Hematopoietic multipotent progenitor cell treated with erythropoietin and hydrocortisone succinate and interleukin-3 and kit ligand, for 4 days (in vitro differentiated cells): ENCODE results near the gene TUBB1.
"Not testable (repeated sequence)": the region's sequence is repeated elsewhere in the genome, so short reads cannot be mapped to it uniquely, and the experiment has no call there.

Source experiments
- DNase-seq: peaks from one replicate; pipeline ENCODE4 v3.0.0-alpha.2; 2015

TUBB1 gene

DNA sequence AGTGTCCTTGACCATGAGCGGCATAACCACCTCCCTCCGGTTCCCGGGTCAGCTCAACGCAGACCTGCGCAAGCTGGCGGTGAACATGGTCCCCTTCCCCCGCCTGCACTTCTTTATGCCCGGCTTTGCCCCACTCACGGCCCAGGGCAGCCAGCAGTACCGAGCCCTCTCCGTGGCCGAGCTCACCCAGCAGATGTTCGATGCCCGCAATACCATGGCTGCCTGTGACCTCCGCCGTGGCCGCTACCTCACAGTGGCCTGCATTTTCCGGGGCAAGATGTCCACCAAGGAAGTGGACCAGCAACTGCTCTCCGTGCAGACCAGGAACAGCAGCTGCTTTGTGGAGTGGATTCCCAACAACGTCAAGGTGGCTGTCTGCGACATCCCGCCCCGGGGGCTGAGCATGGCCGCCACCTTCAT, 4.9 kb downstream of the TUBB1 start:
- DNase-seq, result no peak

DNA sequence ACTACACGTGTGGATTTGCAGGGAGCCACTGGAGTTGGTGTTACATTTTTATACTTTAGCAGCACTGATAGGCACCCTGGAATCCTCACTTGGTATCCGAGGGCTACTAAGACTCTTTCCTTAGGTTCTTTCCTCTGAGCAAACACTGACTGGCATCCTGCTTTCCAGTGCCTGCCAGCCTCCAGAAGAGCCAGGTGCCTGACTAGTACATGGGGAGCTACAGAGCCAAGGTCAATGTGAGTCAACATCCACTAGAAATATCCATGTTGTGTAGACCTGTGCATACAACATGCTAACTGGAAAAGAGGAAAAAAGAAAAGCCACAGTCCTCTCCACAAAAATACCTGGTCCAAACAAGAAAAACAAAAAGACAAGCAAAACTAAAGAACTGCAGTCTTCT, 5.9 kb downstream of the TUBB1 start:
- DNase-seq, result no peak

DNA sequence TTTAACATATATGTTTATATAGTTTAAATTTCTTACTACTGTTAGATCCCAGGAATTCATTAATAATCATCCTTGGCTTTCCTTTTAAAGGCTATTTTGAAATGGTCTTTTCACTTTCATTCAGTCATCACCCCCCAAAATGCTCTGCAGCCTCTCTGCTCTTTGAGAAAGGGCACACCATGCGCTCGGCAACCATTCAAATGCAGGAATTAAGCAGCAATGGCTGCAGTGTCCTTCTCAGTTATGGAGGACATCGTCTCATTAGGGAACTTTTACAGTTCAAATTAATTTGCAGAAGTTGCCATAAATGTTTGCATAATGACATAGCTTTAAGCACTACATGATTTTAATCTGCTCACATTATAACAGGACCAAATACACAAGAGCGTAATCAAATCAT, 6.3 kb downstream of the TUBB1 start:
- no peak for DNase-seq

DNA sequence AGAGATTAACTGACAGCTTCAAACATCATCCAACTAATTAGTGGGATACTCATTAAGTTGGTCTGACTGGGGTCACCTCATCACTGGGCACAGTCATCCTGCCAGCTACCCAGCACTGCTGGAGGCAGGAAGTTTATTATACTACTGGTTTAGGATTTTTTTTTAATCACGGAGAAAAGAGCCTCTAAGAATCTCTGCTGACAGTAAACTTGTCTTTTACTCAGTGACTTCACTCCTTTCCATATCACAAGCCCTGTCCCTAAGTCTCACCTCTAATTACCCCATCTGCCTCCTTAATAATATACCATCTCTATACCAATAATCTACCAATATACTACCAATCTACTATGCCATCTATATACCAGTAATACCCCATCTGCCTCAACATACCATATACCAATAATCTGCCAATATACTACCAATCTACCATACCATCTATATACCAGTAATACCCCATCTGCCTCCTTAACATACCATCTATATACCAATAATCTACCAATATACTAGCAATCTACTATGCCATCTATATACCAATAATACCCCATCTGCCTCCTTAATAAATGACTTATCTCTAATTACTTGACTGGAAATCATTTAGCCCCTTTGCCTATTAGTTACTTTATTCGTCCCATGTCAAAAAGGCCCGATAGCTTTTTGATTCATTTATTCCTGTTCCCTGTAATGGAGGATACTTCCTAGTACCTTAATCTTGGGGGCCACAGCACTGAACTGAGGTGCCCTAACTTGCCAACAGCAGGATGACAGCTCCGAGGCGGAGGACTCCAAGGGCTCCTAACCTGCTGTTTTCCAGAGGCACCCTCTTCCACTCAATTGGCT, 7.9 kb downstream of the TUBB1 start:
- DNase-seq, result no peak

DNA sequence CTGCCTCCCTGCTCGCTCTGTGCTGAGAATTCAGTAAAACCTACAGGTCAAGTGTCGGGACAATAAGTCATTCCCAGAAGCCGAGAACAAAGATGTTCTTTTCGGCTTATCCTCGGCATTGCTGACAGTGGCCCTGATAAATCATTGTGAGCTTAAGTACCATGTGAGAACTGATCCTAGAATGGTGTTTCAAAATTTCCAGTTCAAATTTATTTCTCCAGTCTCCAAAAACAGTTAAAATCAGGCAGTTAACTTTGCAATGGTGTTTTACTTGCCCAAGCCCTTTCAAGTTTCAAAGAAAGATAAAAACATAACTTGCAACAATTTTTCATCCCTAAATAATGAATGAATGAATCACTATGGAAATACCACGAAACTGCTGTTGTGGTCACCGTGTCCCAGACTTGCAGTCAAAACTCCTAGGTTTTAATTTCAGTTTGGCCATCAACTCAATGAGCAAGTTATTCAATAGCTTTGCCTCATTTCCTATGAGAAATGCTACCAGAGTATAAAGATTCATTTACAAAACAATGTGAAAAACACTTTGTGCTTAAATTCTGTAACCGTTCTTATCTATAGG, 8.6 kb downstream of the TUBB1 start:
- DNase-seq, result no peak

- no peak for DNase-seq
Measured at GRCh38 chr20:59028812-59029211, 9.6 kb downstream of the TUBB1 start.

- DNase-seq, result no peak
Measured at GRCh38 chr20:59030911-59031563, 11.8 kb downstream of the TUBB1 start.

- DNase-seq, result no peak
Measured at GRCh38 chr20:59031564-59032022, 12.4 kb downstream of the TUBB1 start.

GRCh38 chr20:59032023-59032712, 12.9 kb downstream of the TUBB1 start, which contains the start of gene ATP5F1E:
ATP5F1E (minus strand) TSS chr20:59032335; CDS start chr20:59032251, 84 bp downstream.
- peak; percentile 98 for DNase-seq

GRCh38 chr20:59032713-59033059, 13.5 kb downstream of the TUBB1 start:
- no peak for DNase-seq

- no peak for DNase-seq
Measured at GRCh38 chr20:59033093-59033492, 13.9 kb downstream of the TUBB1 start.

GRCh38 chr20:59033616-59034165, 14.5 kb downstream of the TUBB1 start:
- no peak for DNase-seq

GRCh38 chr20:59035381-59035780, 16.2 kb downstream of the TUBB1 start:
- DNase-seq, result no peak

GRCh38 chr20:59037386-59037785, 18.2 kb downstream of the TUBB1 start:
- no peak for DNase-seq

- DNase-seq, result no peak
Measured at GRCh38 chr20:59039233-59039632, 20.0 kb downstream of the TUBB1 start.

GRCh38 chr20:59040667-59041066, 21.4 kb downstream of the TUBB1 start:
- no peak for DNase-seq

GRCh38 chr20:59041487-59041886, 22.3 kb downstream of the TUBB1 start:
- not testable (repeated sequence) for DNase-seq

GRCh38 chr20:59042151-59042795, 23.0 kb downstream of the TUBB1 start, which contains the start of gene PRELID3B:
PRELID3B (minus strand) TSS chr20:59042786; CDS start chr20:59042730, 56 bp downstream.
- DNase-seq, result no peak

DNA sequence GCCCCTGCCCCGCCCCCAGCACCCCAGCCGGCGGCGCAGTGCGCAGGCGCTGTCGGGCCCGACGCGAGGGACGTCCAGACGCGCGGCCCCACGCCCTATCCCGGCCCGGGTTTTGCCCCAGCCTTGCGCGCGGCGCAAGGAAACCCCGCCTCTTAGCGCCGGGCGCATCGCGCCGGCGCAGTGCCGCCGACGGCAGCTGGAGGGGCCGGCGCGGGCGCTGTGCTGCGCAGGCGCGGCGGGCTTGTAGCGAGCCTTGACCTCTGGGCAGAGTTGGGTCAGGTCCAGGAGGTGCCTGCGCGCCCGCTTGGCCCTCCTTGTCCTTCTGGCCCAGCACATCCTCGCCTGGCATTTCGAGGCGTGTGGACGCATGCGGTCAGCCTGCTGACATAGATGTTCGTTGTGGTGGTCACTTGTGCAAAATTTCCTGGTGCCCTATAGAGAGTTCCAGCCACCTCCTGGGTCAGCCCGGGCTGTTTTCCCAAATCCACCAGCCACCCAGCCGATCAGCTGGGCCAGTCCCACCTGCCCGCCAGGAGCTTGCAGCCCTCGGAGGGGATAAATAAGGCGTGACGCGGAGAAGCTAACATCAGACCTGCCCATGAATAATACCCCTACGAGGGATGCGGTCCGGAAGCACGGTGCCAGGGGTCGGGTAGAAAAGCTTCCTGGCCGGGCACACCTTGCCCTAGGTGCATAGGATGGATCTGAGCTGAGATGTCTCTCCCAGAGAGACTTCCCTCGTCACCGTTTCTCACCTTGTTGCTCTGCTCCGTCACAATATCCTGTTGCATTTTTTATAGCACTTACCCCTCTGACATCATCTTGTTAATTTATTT, 23.8 kb downstream of the TUBB1 start:
- DNase-seq, result peak; percentile 97

- DNase-seq, result no peak
Measured at GRCh38 chr20:59043698-59044097, 24.5 kb downstream of the TUBB1 start.

DNA sequence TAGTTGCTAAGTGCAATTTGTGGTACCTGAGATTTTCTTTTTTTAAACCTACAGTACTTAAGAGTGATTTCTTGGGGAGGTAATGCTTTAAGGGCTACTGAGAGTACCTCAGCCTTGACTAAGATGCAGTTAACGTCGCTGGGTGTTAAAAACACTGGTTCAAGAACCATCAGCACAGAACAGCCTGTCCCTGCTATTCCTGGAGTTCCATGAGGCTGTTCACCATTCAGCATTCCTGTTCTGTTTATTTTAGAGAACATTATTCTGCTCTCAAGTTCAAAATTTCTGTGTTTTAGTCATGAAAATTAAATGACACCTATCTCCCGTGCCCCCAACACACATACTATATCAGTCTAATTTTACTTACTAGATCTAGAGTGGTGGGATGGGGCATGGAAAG, 25.1 kb downstream of the TUBB1 start:
- no peak for DNase-seq
